ENCODE data around the gene ESR1.

The ESR1 gene

GRCh38 chr6:151806757-151807512 is 547 bp upstream of the ESR1 start:
- Mint-ChIP-seq H3K36me3 (ENCODE audit: low read depth) (no peaks in the 10 kb centered on the region), H3K27ac (no peak overlapping the region), H3K4me3 (peak overlapping the region; percentile 56), H3K27me3 (ENCODE audit: low read depth, poor library complexity) (peaks cover 95% of the 10 kb centered on the region), H3K9me3 (peaks cover 10% of the 10 kb centered on the region), H3K4me1 (peaks cover 18% of the 10 kb centered on the region)
- peak; percentile 29 for DNase-seq
- no peak for TF ChIP-seq CTCF (IDR thresholded peaks at IDR 0.05)

GRCh38 chr6:151808371-151809241 is 1.1 kb downstream of the ESR1 start:
- H3K4me3 Mint-ChIP-seq = peak overlapping the region; percentile 81
- peak; percentile 46 for DNase-seq
- H3K9me3 Mint-ChIP-seq = peaks cover 3% of the 10 kb centered on the region
- H3K36me3 Mint-ChIP-seq (ENCODE audit: low read depth) = no peaks in the 10 kb centered on the region
- no peak for TF ChIP-seq CTCF (IDR thresholded peaks at IDR 0.05)
- H3K27ac Mint-ChIP-seq = no peak overlapping the region
- peaks cover 100% of the 10 kb centered on the region for H3K27me3 Mint-ChIP-seq (ENCODE audit: low read depth, poor library complexity)
- peaks cover 18% of the 10 kb centered on the region for H3K4me1 Mint-ChIP-seq

- no peak for TF ChIP-seq CTCF (IDR thresholded peaks at IDR 0.05)
- Mint-ChIP-seq H3K27ac (no peak overlapping the region), H3K9me3 (no peaks in the 10 kb centered on the region), H3K4me3 (no peak overlapping the region), H3K27me3 (ENCODE audit: low read depth, poor library complexity) (peaks cover 98% of the 10 kb centered on the region), H3K36me3 (ENCODE audit: low read depth) (no peaks in the 10 kb centered on the region), H3K4me1 (peaks cover 18% of the 10 kb centered on the region)
- no peak for DNase-seq
Measured at GRCh38 chr6:151811081-151811480, 3.6 kb downstream of the ESR1 start.

GRCh38 chr6:151813858-151814257 is 6.4 kb downstream of the ESR1 start:
- Mint-ChIP-seq H3K4me3 (no peak overlapping the region), H3K9me3 (no peaks in the 10 kb centered on the region), H3K27ac (no peak overlapping the region), H3K36me3 (ENCODE audit: low read depth) (no peaks in the 10 kb centered on the region), H3K27me3 (ENCODE audit: low read depth, poor library complexity) (peaks cover 85% of the 10 kb centered on the region), H3K4me1 (peaks cover 6% of the 10 kb centered on the region)
- TF ChIP-seq CTCF (IDR thresholded peaks at IDR 0.05) = no peak
- DNase-seq = no peak

GRCh38 chr6:151814614-151815013 is 7.1 kb downstream of the ESR1 start:
- Mint-ChIP-seq H3K4me1 (no peaks in the 10 kb centered on the region), H3K27ac (no peak overlapping the region), H3K9me3 (no peaks in the 10 kb centered on the region), H3K36me3 (ENCODE audit: low read depth) (no peaks in the 10 kb centered on the region), H3K4me3 (no peak overlapping the region), H3K27me3 (ENCODE audit: low read depth, poor library complexity) (peaks cover 82% of the 10 kb centered on the region)
- TF ChIP-seq CTCF (IDR thresholded peaks at IDR 0.05) = no peak
- DNase-seq = no peak
